ENCODE data around the gene FHL1. TPM values are rescaled to one million over a fixed set of nuclear protein-coding genes. Genes with fewer than 3 reads are reported as not detected.

The FHL1 gene
- total RNA-seq, 1 donor from 2014 or later, result 6.4 TPM

DNA sequence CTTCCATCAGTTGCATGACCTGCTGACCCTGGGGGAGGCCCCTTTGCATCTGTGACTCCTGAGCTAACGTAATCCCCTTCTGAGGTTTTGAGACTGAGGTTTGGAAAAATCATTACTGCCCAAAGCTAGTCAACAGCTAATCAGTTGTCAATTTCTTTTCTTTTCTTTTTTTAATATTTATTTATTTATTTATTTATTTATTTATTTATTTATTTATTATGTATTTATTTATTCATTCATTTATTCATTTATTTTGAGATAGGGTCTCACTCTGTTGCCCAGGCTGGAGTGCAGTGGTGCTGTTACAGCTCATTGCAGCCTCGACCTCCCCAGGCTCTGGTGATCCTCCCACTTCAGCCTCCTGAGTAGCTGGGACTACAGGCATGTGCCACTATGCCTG lies 25.1 kb upstream of the FHL1 start:
- Mint-ChIP-seq H3K4me3 (no peak overlapping the region), H3K4me1 (peaks cover 2% of the 10 kb centered on the region), H3K36me3 (ENCODE audit: low read depth) (no peaks in the 10 kb centered on the region), H3K27me3 (no peaks in the 10 kb centered on the region), H3K27ac (no peak overlapping the region), H3K9me3 (no peaks in the 10 kb centered on the region)
- intact Hi-C loops (cut with micrococcal nuclease), result no loop called here
- POLR2A ChIA-PET, result no interaction called here
- DNase-seq, result no peak
- CTCF ChIA-PET, result no interaction called here
- no peak for ATAC-seq (ENCODE audit: low read depth)
- no peak for TF ChIP-seq CTCF (IDR thresholded peaks at IDR 0.05)

- CTCF ChIA-PET, result no interaction called here
- ATAC-seq (ENCODE audit: low read depth) (no peak), DNase-seq (no peak)
- TF ChIP-seq CTCF (IDR thresholded peaks at IDR 0.05), result no peak
- Mint-ChIP-seq H3K27ac (no peak overlapping the region), H3K4me3 (no peak overlapping the region), H3K4me1 (peaks cover 4% of the 10 kb centered on the region), H3K36me3 (ENCODE audit: low read depth) (no peaks in the 10 kb centered on the region), H3K27me3 (peaks cover 1% of the 10 kb centered on the region), H3K9me3 (no peaks in the 10 kb centered on the region)
- POLR2A ChIA-PET, result no interaction called here
- intact Hi-C loops (cut with micrococcal nuclease), result no loop called here
Measured at GRCh38 chrX:136125106-136125505, 22.2 kb upstream of the FHL1 start.

GRCh38 chrX:136126371-136126770 lies 21.0 kb upstream of the FHL1 start:
- Mint-ChIP-seq H3K27ac (no peak overlapping the region), H3K4me1 (peaks cover 5% of the 10 kb centered on the region), H3K36me3 (ENCODE audit: low read depth) (no peaks in the 10 kb centered on the region), H3K4me3 (no peak overlapping the region), H3K27me3 (peaks cover 1% of the 10 kb centered on the region), H3K9me3 (no peaks in the 10 kb centered on the region)
- TF ChIP-seq CTCF (IDR thresholded peaks at IDR 0.05), result no peak
- ChIA-PET POLR2A (no interaction called here), CTCF (no interaction called here)
- no peak for DNase-seq
- intact Hi-C loops (cut with micrococcal nuclease), result no loop called here
- no peak for ATAC-seq (ENCODE audit: low read depth)

DNA sequence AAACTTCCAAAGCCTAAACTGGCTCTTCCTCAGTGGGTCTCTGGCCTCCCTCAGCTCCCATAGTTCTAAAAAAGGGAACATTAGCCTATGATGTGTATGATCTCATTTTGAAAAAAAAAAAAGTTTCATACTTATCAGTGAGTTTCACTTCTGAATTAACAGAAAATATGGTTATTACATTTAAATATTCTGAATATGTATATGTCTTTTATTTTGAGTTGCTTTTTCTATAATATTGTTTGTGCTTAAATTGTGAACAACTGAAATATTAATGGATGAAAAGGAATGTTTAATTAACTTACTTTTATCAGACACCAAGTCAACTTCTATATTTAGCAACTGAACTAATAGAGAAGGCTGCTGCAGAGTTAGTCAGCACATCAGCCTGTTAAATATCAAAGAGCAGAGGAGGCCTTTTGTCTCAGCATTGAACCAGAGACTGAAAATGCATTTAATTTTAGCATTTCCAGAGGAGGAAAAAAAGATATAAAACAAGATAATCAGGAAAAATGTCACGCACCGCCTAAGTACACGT lies 20.4 kb upstream of the FHL1 start:
- Mint-ChIP-seq H3K27me3 (peaks cover 1% of the 10 kb centered on the region), H3K36me3 (ENCODE audit: low read depth) (no peaks in the 10 kb centered on the region), H3K4me3 (no peak overlapping the region), H3K9me3 (no peaks in the 10 kb centered on the region), H3K4me1 (peaks cover 6% of the 10 kb centered on the region), H3K27ac (no peak overlapping the region)
- DNase-seq (no peak), ATAC-seq (ENCODE audit: low read depth) (no peak)
- ChIA-PET POLR2A (no interaction called here), CTCF (no interaction called here)
- intact Hi-C loops (cut with micrococcal nuclease), result no loop called here
- no peak for TF ChIP-seq CTCF (IDR thresholded peaks at IDR 0.05)

DNA sequence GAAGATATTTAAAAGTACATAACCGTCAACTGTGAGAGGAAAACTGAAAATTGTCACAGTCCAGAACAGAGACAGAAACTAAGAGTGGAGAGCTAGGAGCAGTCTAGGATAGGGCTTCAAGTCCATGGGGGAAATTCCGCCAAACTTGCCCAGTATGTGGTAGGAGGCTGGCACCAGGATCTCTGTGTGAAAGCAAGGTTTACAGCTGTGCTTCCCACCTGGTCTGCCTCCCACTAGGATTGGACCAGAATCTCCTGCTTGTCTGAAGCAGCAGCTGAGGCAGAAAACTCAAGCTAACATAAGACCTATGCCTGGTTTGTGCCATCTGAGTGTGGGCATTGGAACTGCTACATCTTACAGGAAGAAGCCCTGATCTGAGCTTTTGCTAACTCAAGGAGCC lies 18.6 kb upstream of the FHL1 start:
- peaks cover 6% of the 10 kb centered on the region for H3K4me1 Mint-ChIP-seq
- no peak for ATAC-seq (ENCODE audit: low read depth)
- intact Hi-C loops (cut with micrococcal nuclease), result no loop called here
- H3K27me3 Mint-ChIP-seq, result peaks cover 1% of the 10 kb centered on the region
- TF ChIP-seq CTCF (IDR thresholded peaks at IDR 0.05), result no peak
- H3K4me3 Mint-ChIP-seq, result no peak overlapping the region
- CTCF ChIA-PET, result no interaction called here
- H3K36me3 Mint-ChIP-seq (ENCODE audit: low read depth), result no peaks in the 10 kb centered on the region
- H3K9me3 Mint-ChIP-seq, result no peaks in the 10 kb centered on the region
- DNase-seq, result no peak
- H3K27ac Mint-ChIP-seq, result no peak overlapping the region
- POLR2A ChIA-PET, result no interaction called here

Measured in activated B cell treated with CpG ODN at 0.5 μM for 24 hours (primary cell).